Activated naive CD8-positive, alpha-beta T cell treated with anti-CD3 and anti-CD28 coated beads, Interleukin-2, amount 50 U/mL, for 24 hours (primary cell): ENCODE results near the gene WBP1.
"Not testable (repeated sequence)": the region's sequence is repeated elsewhere in the genome, so short reads cannot be mapped to it uniquely, and the experiment has no call there.

Experiments used
- ATAC-seq: fragments of 150-1000 bp; cut with Tn5 transposase; one replicate; pipeline ENCODE4 v1.10.0; 2021
- DNase-seq: peaks from one replicate; pipeline ENCODE4 v3.0.0; 2021
- H3K27ac Mint-ChIP-seq: one replicate; pipeline ENCODE4 v1.8.0; 2021; ENCODE audit warnings: mild to moderate bottlenecking, mixed read lengths
- H3K27me3 Mint-ChIP-seq: one replicate; pipeline ENCODE4 v1.8.0; 2021; ENCODE audit warnings: mixed read lengths
- H3K36me3 Mint-ChIP-seq: one replicate; pipeline ENCODE4 v1.8.0; 2021; ENCODE audit warnings: low read depth, mixed read lengths
- H3K4me1 Mint-ChIP-seq: one replicate; pipeline ENCODE4 v1.8.0; 2021; ENCODE audit warnings: mixed read lengths
- H3K4me3 Mint-ChIP-seq: one replicate; pipeline ENCODE4 v1.8.0; 2021; ENCODE audit warnings: mild to moderate bottlenecking, moderate library complexity, mixed read lengths
- H3K9me3 Mint-ChIP-seq: one replicate; pipeline ENCODE4 v1.8.0; 2021; ENCODE audit warnings: mixed read lengths

Gene WBP1

GRCh38 chr2:74474899-74475298 lies 16.7 kb downstream of the WBP1 start:
- H3K4me3 Mint-ChIP-seq = no peak overlapping the region
- no peaks in the 10 kb centered on the region for H3K9me3 Mint-ChIP-seq
- ATAC-seq (no peak), DNase-seq (no peak)
- peaks cover 33% of the 10 kb centered on the region for H3K4me1 Mint-ChIP-seq
- H3K27ac Mint-ChIP-seq = no peak overlapping the region
- H3K36me3 Mint-ChIP-seq = peaks cover 21% of the 10 kb centered on the region
- no peaks in the 10 kb centered on the region for H3K27me3 Mint-ChIP-seq

- DNase-seq (no peak), ATAC-seq (no peak)
- Mint-ChIP-seq H3K4me1 (peaks cover 31% of the 10 kb centered on the region), H3K9me3 (no peaks in the 10 kb centered on the region), H3K4me3 (peak overlapping the region; percentile 95), H3K27me3 (no peaks in the 10 kb centered on the region), H3K27ac (no peak overlapping the region), H3K36me3 (peaks cover 26% of the 10 kb centered on the region)
These were observed 23.2 kb downstream of the WBP1 start for GRCh38 chr2:74481431-74481830.

- Mint-ChIP-seq H3K27ac (peak overlapping the region; percentile 96), H3K4me1 (peaks cover 31% of the 10 kb centered on the region), H3K4me3 (peak overlapping the region; percentile 95), H3K9me3 (no peaks in the 10 kb centered on the region), H3K27me3 (no peaks in the 10 kb centered on the region), H3K36me3 (peaks cover 26% of the 10 kb centered on the region)
- ATAC-seq (peak; percentile 42), DNase-seq (peak; percentile 64)
These were observed 23.9 kb downstream of the WBP1 start for GRCh38 chr2:74481961-74482800.

- Mint-ChIP-seq H3K27me3 (no peaks in the 10 kb centered on the region), H3K36me3 (peaks cover 22% of the 10 kb centered on the region)
These were observed 24.8 kb downstream of the WBP1 start, which contains the start of the genes CCDC142 and TTC31 for GRCh38 chr2:74482801-74483674. Gene CCDC142, minus strand, starts transcription at chr2:74482998. Its CDS starts 161 bp downstream, at chr2:74482837. Gene TTC31, plus strand, starts transcription at chr2:74483081. Its CDS starts 15 bp downstream, at chr2:74483096.

GRCh38 chr2:74483675-74484164 lies 25.5 kb downstream of the WBP1 start:
- Mint-ChIP-seq H3K4me3 (peak overlapping the region; percentile 95), H3K27ac (peak overlapping the region; percentile 96), H3K4me1 (peaks cover 31% of the 10 kb centered on the region), H3K36me3 (peaks cover 24% of the 10 kb centered on the region)
- H3K9me3 Mint-ChIP-seq, ATAC-seq, H3K27me3 Mint-ChIP-seq, DNase-seq: not testable (repeated sequence)

More at GRCh38 chr2:74482801-74483674, 24.8 kb downstream of the WBP1 start, which contains the start of the genes CCDC142 and TTC31:
- ATAC-seq (peak; percentile 94), DNase-seq (peak; percentile 94)
- peak within 1 kb of the TSS; percentile 96 for H3K27ac Mint-ChIP-seq
- peaks cover 31% of the 10 kb centered on the region for H3K4me1 Mint-ChIP-seq
- H3K9me3 Mint-ChIP-seq = no peaks in the 10 kb centered on the region
- H3K4me3 Mint-ChIP-seq = peak within 1 kb of the TSS; percentile 95

- peaks cover 16% of the 10 kb centered on the region for H3K36me3 Mint-ChIP-seq
- H3K4me3 Mint-ChIP-seq = no peak overlapping the region
- ATAC-seq (no peak), DNase-seq (no peak)
- peaks cover 12% of the 10 kb centered on the region for H3K4me1 Mint-ChIP-seq
- no peak overlapping the region for H3K27ac Mint-ChIP-seq
- H3K27me3 Mint-ChIP-seq = no peaks in the 10 kb centered on the region
- H3K9me3 Mint-ChIP-seq = no peaks in the 10 kb centered on the region
These were observed 27.9 kb downstream of the WBP1 start for GRCh38 chr2:74486141-74486540.

GRCh38 chr2:74488643-74489481 lies 30.6 kb downstream of the WBP1 start:
- DNase-seq (no peak), ATAC-seq (no peak)
- peaks cover 16% of the 10 kb centered on the region for H3K36me3 Mint-ChIP-seq
- H3K27me3 Mint-ChIP-seq = no peaks in the 10 kb centered on the region
- H3K4me1 Mint-ChIP-seq = peaks cover 4% of the 10 kb centered on the region
- no peak overlapping the region for H3K27ac Mint-ChIP-seq
- no peak overlapping the region for H3K4me3 Mint-ChIP-seq
- H3K9me3 Mint-ChIP-seq = no peaks in the 10 kb centered on the region

GRCh38 chr2:74489906-74490305 lies 31.7 kb downstream of the WBP1 start:
- DNase-seq = no peak
- Mint-ChIP-seq H3K27ac (no peak overlapping the region), H3K4me1 (peaks cover 2% of the 10 kb centered on the region), H3K4me3 (no peak overlapping the region), H3K9me3 (no peaks in the 10 kb centered on the region), H3K36me3 (peaks cover 16% of the 10 kb centered on the region), H3K27me3 (no peaks in the 10 kb centered on the region)
- no peak for ATAC-seq

- H3K36me3 Mint-ChIP-seq = peaks cover 8% of the 10 kb centered on the region
These were observed 33.7 kb downstream of the WBP1 start for GRCh38 chr2:74491648-74492544.

GRCh38 chr2:74493546-74493945 lies 35.3 kb downstream of the WBP1 start:
- Mint-ChIP-seq H3K4me3 (no peak overlapping the region), H3K9me3 (no peaks in the 10 kb centered on the region), H3K36me3 (peaks cover 5% of the 10 kb centered on the region), H3K27ac (no peak overlapping the region), H3K4me1 (peaks cover 10% of the 10 kb centered on the region), H3K27me3 (peaks cover 10% of the 10 kb centered on the region)
- ATAC-seq (no peak), DNase-seq (no peak)

More at GRCh38 chr2:74491648-74492544, 33.7 kb downstream of the WBP1 start:
- H3K4me3 Mint-ChIP-seq = no peak overlapping the region
- H3K27me3 Mint-ChIP-seq = no peaks in the 10 kb centered on the region
- no peaks in the 10 kb centered on the region for H3K4me1 Mint-ChIP-seq
- no peak overlapping the region for H3K27ac Mint-ChIP-seq
- no peaks in the 10 kb centered on the region for H3K9me3 Mint-ChIP-seq
- no peak for DNase-seq
- ATAC-seq = no peak

- peaks cover 20% of the 10 kb centered on the region for H3K4me1 Mint-ChIP-seq
- H3K9me3 Mint-ChIP-seq = no peaks in the 10 kb centered on the region
- H3K4me3 Mint-ChIP-seq = no peak overlapping the region
- ATAC-seq = no peak
- H3K36me3 Mint-ChIP-seq = peaks cover 4% of the 10 kb centered on the region
- H3K27me3 Mint-ChIP-seq = peaks cover 25% of the 10 kb centered on the region
- no peak overlapping the region for H3K27ac Mint-ChIP-seq
- DNase-seq = no peak
These were observed 37.2 kb downstream of the WBP1 start for GRCh38 chr2:74495440-74495839.

GRCh38 chr2:74496997-74497776 lies 38.9 kb downstream of the WBP1 start:
- H3K27me3 Mint-ChIP-seq = peaks cover 40% of the 10 kb centered on the region
- no peaks in the 10 kb centered on the region for H3K36me3 Mint-ChIP-seq
- DNase-seq = no peak
- ATAC-seq = no peak
- peaks cover 24% of the 10 kb centered on the region for H3K4me1 Mint-ChIP-seq
- peak overlapping the region; percentile 77 for H3K4me3 Mint-ChIP-seq
- H3K27ac Mint-ChIP-seq = peak overlapping the region; percentile 22
- H3K9me3 Mint-ChIP-seq = no peaks in the 10 kb centered on the region
